Heart left ventricle (tissue), 16 donors: ENCODE results near the gene KXD1. TPM values are rescaled to one million over a fixed set of nuclear protein-coding genes. Genes with fewer than 3 reads are reported as not detected.
A peak's percentile ranks its signal among the peaks of the same experiment; 100 is the strongest.
"Not testable (repeated sequence)": the region's sequence is repeated elsewhere in the genome, so short reads cannot be mapped to it uniquely, and the experiment has no call there.

Experiments
- ATAC-seq, 4 donors: fragments of 200-7000 bp; cut with Tn5 transposase; one replicate each; pipeline ENCODE4 v1.9.1; 2020 to 2022; ENCODE audit warnings: moderate library complexity in 4 of 4, mild to moderate bottlenecking in 3 of 4, moderate number of reproducible peaks in 1 of 4
- DNase-seq, 5 donors: peaks; one replicate each; pipeline ENCODE4 v3.0.0-alpha.2; 2020
- H3K27ac ChIP-seq, 12 donors: fragments of 200-600 bp; sonication (generic) in 4 of 12; one replicate each; pipeline versions ENCODE4 v1.5.0 to v1.8.0; 2016 to 2022; ENCODE audit warnings: mild to moderate bottlenecking in 2 of 12
- H3K27me3 ChIP-seq, 9 donors: fragments of 200-600 bp; sonication (generic) in 2 of 9; one replicate each; pipeline versions ENCODE4 v1.5.1 to v1.8.0; 2016 to 2022; ENCODE audit warnings: mild to moderate bottlenecking in 3 of 9
- H3K36me3 ChIP-seq, 9 donors: fragments of 200-600 bp; sonication (generic) in 2 of 9; one replicate each; pipeline versions ENCODE4 v1.5.0 to v1.8.0; 2018 to 2022; ENCODE audit warnings: mild to moderate bottlenecking in 2 of 9
- H3K4me1 ChIP-seq, 12 donors: fragments of 200-600 bp; sonication (generic) in 4 of 12; one replicate each; pipeline versions ENCODE4 v1.5.0 to v1.8.0; 2016 to 2022; ENCODE audit warnings: mild to moderate bottlenecking in 3 of 12
- H3K4me3 ChIP-seq, 12 donors: fragments of 200-600 bp; sonication (generic) in 4 of 12; one replicate each; pipeline versions ENCODE4 v1.5.0 to v1.8.0; 2017 to 2022; ENCODE audit warnings: mild to moderate bottlenecking in 9 of 12, moderate library complexity in 4 of 12
- H3K9me3 ChIP-seq, 12 donors: fragments of 200-600 bp; sonication (generic) in 4 of 12; one replicate each; pipeline versions ENCODE4 v1.5.0 to v1.8.0; 2016 to 2022; ENCODE audit warnings: mild to moderate bottlenecking in 1 of 12
- CTCF ChIP-seq, 12 donors: fragments of 200-600 bp; sonication (generic) in 4 of 12; IDR thresholded peaks; one replicate each; pipeline versions ENCODE4 v1.5.0 to v1.8.0; 2018 to 2022; ENCODE audit warnings: antibody characterized with exemption in 12 of 12, mild to moderate bottlenecking in 5 of 12
- POLR2A ChIP-seq, 2 donors: fragments of 450-650 bp; IDR thresholded peaks; one replicate each; pipeline ENCODE4 v1.6.1; 2017; ENCODE audit warnings: antibody characterized with exemption in 2 of 2, mild to moderate bottlenecking in 2 of 2, moderate library complexity in 2 of 2
- WGBS, 4 donors: extraction: QIAGEN DNeasy Blood & Tissue Kit in 2 of 4; methylation state at CpG; one replicate each; pipeline versions ENCODE4 v1.1.5 to v1.1.7; 2013 to 2018; 5-methylcytosine and 5-hydroxymethylcytosine counted together
- intact Hi-C, 10 donors: fragments of 100-400 bp; cut with DNase I; formaldehyde crosslinking; loops; one replicate each; pipeline versions ENCODE4 v1.11.1 to v1.14.2; 2022
- polyA plus RNA-seq, 2 donors: library from polyadenylated mRNA; stranded (reverse); fragments of 200-250 nt; gene quantifications; one replicate each; pipeline ENCODE4 v1.2.3, GENCODE V29; 2013
- total RNA-seq, 9 donors: library from RNA; depleted of rRNA in 2 of 9; stranded (reverse); fragments of >200 nt in 2 of 9; fragmentation: NEBNext Ultra II Directional in 3 of 9; extraction: Animal tissue kit (Norgen Biotek cat#: 25700) in 3 of 9; gene quantifications; one replicate each; pipeline versions ENCODE4 v1.1.0 to v1.2.4, GENCODE V29; 2016 to 2023
- donor health status: ischemic (EF 13 %, LVEDD 7.1; RV severe dilation, severe dysfunction).
- donor health status: healthy with polysubstance abuse.
- donor health status: DM: no; HTN: yes; CAD: no.
- donor health status: DM: no; HTN: no; CAD: no.
- donor health status: ischemic (EF 25% LVEDD 6.9; RV normal size, moderate dysfunction).
- donor health status: ischemic (EF 25% LVEDD 5.7; RV mildly dilated, moderate dysfunction).
- donor health status: healthy.
- donor health status: DM: yes; HTN: yes; CAD: no.
- donor health status: ischemic (EF 35%, LVEDD 5.7; RV mildly dilated, moderate dysfunction).
- donor health status: nonischemic (EF 11% LVEDD 7.7; RV severe dilation, severe dysfunction).
- donor health status: DM: yes; HTN: yes; CAD: no.
- donor health status: PGD.
- donor health status: ischemic (EF 29% LVEDD 5.4; RV normal size, mild dysfunction).
- donor health status: nonischemic (EF 23%, LVEDD 6.1; RV moderate dilation, normal function).

KXD1 gene
- total and polyA plus RNA-seq, 11 donors, result 36.1 to 116 (median 46.7) TPM

GRCh38 chr19:18595475-18595874 is 37.8 kb downstream of the KXD1 start:
- no peak for ATAC-seq
- H3K9me3 ChIP-seq, result no peaks in the 10 kb centered on the region
- intact Hi-C loops, result loop anchor here in 6 of 10 donors (2.0 to 10.0 kb wide), 6 partner anchors 59 to 253 kb away; no protein-coding TSS in a partner anchor
- TF ChIP-seq POLR2A (IDR thresholded peaks at IDR 0.05), result no peak
- no peak for TF ChIP-seq CTCF (IDR thresholded peaks at IDR 0.05)
- no peak overlapping the region for H3K4me3 ChIP-seq
- WGBS, 4 donors, result 68 to 81% (median 74%) methylated on average over 5 to 6 of the region's 6 CpGs
- no peak for DNase-seq
- peaks cover 0 to 13% (median 10%) of the 10 kb centered on the region in 9 donors for H3K36me3 ChIP-seq
- no peak overlapping the region for H3K27ac ChIP-seq
- H3K4me1 ChIP-seq, result peaks cover 4 to 27% (median 16%) of the 10 kb centered on the region in 12 donors
- peaks cover 0 to 38% (median 23%) of the 10 kb centered on the region in 9 donors for H3K27me3 ChIP-seq

GRCh38 chr19:18596752-18597157 is 39.1 kb downstream of the KXD1 start:
- 13 to 18% (median 15%) methylated on average over 6 to 21 of the region's 21 CpGs for WGBS, 4 donors
- Histone ChIP-seq H3K4me1 (peaks cover 4 to 27% (median 16%) of the 10 kb centered on the region in 12 donors), H3K27ac (no peak overlapping the region), H3K27me3 (peaks cover 0 to 50% (median 23%) of the 10 kb centered on the region in 9 donors), H3K9me3 (no peaks in the 10 kb centered on the region), H3K4me3 (no peak overlapping the region), H3K36me3 (peaks cover 0 to 4% (median 0%) of the 10 kb centered on the region in 9 donors)
- ATAC-seq, result peak in 3 of 4 donors; percentile 39 to 53 (median 44)
- intact Hi-C loops, result loop anchor here in 5 of 10 donors (5.0 to 10.0 kb wide), 4 partner anchors 58 to 251 kb away; no protein-coding TSS in a partner anchor
- TF ChIP-seq CTCF (IDR thresholded peaks at IDR 0.05), result no peak
- no peak for TF ChIP-seq POLR2A (IDR thresholded peaks at IDR 0.05)
- DNase-seq, result peak in 1 of 5 donors; percentile 77

- TF ChIP-seq POLR2A (IDR thresholded peaks at IDR 0.05) (no peak), CTCF (IDR thresholded peaks at IDR 0.05) (no peak)
- no peaks in the 10 kb centered on the region for H3K9me3 ChIP-seq
- peaks cover 0 to 63% (median 33%) of the 10 kb centered on the region in 9 donors for H3K27me3 ChIP-seq
- intact Hi-C loops, result loop anchor here in 5 of 10 donors (5.0 to 10.0 kb wide), 4 partner anchors 57 to 249 kb away; no protein-coding TSS in a partner anchor
- H3K36me3 ChIP-seq, result no peaks in the 10 kb centered on the region
- H3K4me1 ChIP-seq, result peaks cover 4 to 27% (median 16%) of the 10 kb centered on the region in 12 donors
- WGBS, 4 donors, result 43 to 60% (median 47%) methylated on average over 20 to 25 of the region's 25 CpGs
- H3K4me3 ChIP-seq, result no peak overlapping the region
- H3K27ac ChIP-seq, result no peak overlapping the region
- ATAC-seq (no peak), DNase-seq (no peak)
These were observed 40.4 kb downstream of the KXD1 start for GRCh38 chr19:18597809-18598660.

GRCh38 chr19:18599485-18599884 is 41.8 kb downstream of the KXD1 start:
- no peak for ATAC-seq
- peaks cover 4 to 30% (median 17%) of the 10 kb centered on the region in 12 donors for H3K4me1 ChIP-seq
- WGBS, 4 donors, result 84 to 89% (median 87%) methylated on average over 18 to 20 of the region's 20 CpGs

GRCh38 chr19:18600692-18601397 is 43.2 kb downstream of the KXD1 start:
- WGBS, 4 donors, result 92 to 96% (median 94%) methylated on average over 15 of the region's 15 CpGs
- H3K4me1 ChIP-seq, result peaks cover 0 to 29% (median 7%) of the 10 kb centered on the region in 12 donors
- H3K27me3 ChIP-seq, result peaks cover 13 to 90% (median 60%) of the 10 kb centered on the region in 9 donors
- H3K36me3 ChIP-seq, H3K27ac ChIP-seq, intact Hi-C loops, DNase-seq, H3K4me3 ChIP-seq, ATAC-seq, H3K9me3 ChIP-seq: not testable (repeated sequence)

More at GRCh38 chr19:18599485-18599884, 41.8 kb downstream of the KXD1 start:
- Histone ChIP-seq H3K36me3 (no peaks in the 10 kb centered on the region), H3K27ac (no peak overlapping the region), H3K4me3 (no peak overlapping the region), H3K27me3 (peaks cover 8 to 78% (median 47%) of the 10 kb centered on the region in 9 donors), H3K9me3 (no peaks in the 10 kb centered on the region)
- no peak for DNase-seq
- no peak for TF ChIP-seq POLR2A (IDR thresholded peaks at IDR 0.05)
- no peak for TF ChIP-seq CTCF (IDR thresholded peaks at IDR 0.05)
- intact Hi-C loops, result loop anchor here in 5 of 10 donors (5.0 to 10.0 kb wide), 4 partner anchors 55 to 248 kb away; no protein-coding TSS in a partner anchor
